T-helper 2 cell treated with Interferon-gamma antibody and Interleukin-4, amounts not matched to agents 5 μg/mL and 100 μg/mL, for 36 hours (primary cell): ENCODE data around the gene ADIPOR2.

ENCODE experiments used
- DNase-seq: peaks from one replicate; pipeline ENCODE4 v3.0.0; 2021; ENCODE audit warnings: low spot score
- H3K27ac Mint-ChIP-seq: one replicate; pipeline ENCODE4 v1.8.0; 2021; ENCODE audit warnings: mild to moderate bottlenecking, mixed read lengths
- H3K27me3 Mint-ChIP-seq: one replicate; pipeline ENCODE4 v1.8.0; 2021; ENCODE audit warnings: low read depth, mixed read lengths
- H3K36me3 Mint-ChIP-seq: one replicate; pipeline ENCODE4 v1.8.0; 2021; ENCODE audit warnings: low read depth, mixed read lengths
- H3K4me1 Mint-ChIP-seq: one replicate; pipeline ENCODE4 v1.8.0; 2021; ENCODE audit warnings: low read depth, mixed read lengths
- H3K4me3 Mint-ChIP-seq: one replicate; pipeline ENCODE4 v1.8.0; 2022; ENCODE audit warnings: mild to moderate bottlenecking, moderate library complexity, mixed read lengths
- H3K9me3 Mint-ChIP-seq: one replicate; pipeline ENCODE4 v1.8.0; 2021; ENCODE audit warnings: mixed read lengths

Gene ADIPOR2, protein sequence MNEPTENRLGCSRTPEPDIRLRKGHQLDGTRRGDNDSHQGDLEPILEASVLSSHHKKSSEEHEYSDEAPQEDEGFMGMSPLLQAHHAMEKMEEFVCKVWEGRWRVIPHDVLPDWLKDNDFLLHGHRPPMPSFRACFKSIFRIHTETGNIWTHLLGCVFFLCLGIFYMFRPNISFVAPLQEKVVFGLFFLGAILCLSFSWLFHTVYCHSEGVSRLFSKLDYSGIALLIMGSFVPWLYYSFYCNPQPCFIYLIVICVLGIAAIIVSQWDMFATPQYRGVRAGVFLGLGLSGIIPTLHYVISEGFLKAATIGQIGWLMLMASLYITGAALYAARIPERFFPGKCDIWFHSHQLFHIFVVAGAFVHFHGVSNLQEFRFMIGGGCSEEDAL

DNA sequence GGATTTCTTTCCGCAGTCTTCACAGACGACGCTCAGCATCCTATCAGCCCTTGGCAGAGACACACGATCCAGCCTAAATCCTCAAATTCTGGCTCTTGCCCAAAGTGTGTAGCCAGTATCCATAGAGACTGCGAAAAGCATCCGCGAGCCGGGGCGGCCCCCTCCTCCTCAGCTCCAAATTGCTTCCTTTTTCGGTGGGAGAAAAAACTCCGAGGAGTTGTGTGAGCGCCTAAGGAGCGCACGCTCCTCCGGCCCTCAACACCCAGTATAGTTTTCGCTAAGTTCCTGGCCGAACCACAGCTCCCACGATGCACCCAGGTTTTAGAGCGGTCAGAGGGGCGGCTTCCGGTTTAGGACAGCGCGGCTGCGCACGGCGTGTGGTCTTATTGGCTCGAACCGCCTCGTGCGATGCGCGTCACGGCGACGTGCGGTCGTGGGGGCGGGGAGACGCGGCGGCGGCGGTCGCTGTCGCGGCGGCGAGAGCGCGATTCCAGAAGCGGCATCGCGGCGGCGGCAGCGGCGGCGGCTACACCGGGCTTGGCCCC, at the start of gene ADIPOR2:
TSS of gene ADIPOR2 (plus strand) at position 493 of the 545 bp plus-strand sequence. CDS start 63,274 bp downstream, outside the sequence.
- no peaks in the 10 kb centered on the region for H3K9me3 Mint-ChIP-seq
- peaks cover 11% of the 10 kb centered on the region for H3K27me3 Mint-ChIP-seq
- H3K4me1 Mint-ChIP-seq, result peaks cover 30% of the 10 kb centered on the region
- peak; percentile 96 for DNase-seq
- H3K36me3 Mint-ChIP-seq, result peaks cover 13% of the 10 kb centered on the region
- peak within 1 kb of the TSS; percentile 98 for H3K4me3 Mint-ChIP-seq
- peak within 1 kb of the TSS; percentile 94 for H3K27ac Mint-ChIP-seq

- Mint-ChIP-seq H3K4me3 (no peak overlapping the region), H3K27me3 (peaks cover 2% of the 10 kb centered on the region), H3K4me1 (peaks cover 8% of the 10 kb centered on the region), H3K36me3 (no peaks in the 10 kb centered on the region), H3K9me3 (no peaks in the 10 kb centered on the region), H3K27ac (no peak overlapping the region)
- no peak for DNase-seq
Observed at GRCh38 chr12:1642513-1642912, 48.4 kb upstream of the ADIPOR2 start.

GRCh38 chr12:1643043-1643442, 47.8 kb upstream of the ADIPOR2 start:
- Mint-ChIP-seq H3K4me1 (peaks cover 8% of the 10 kb centered on the region), H3K27me3 (peaks cover 2% of the 10 kb centered on the region), H3K36me3 (no peaks in the 10 kb centered on the region), H3K9me3 (no peaks in the 10 kb centered on the region), H3K27ac (no peak overlapping the region), H3K4me3 (no peak overlapping the region)
- DNase-seq, result no peak

DNA sequence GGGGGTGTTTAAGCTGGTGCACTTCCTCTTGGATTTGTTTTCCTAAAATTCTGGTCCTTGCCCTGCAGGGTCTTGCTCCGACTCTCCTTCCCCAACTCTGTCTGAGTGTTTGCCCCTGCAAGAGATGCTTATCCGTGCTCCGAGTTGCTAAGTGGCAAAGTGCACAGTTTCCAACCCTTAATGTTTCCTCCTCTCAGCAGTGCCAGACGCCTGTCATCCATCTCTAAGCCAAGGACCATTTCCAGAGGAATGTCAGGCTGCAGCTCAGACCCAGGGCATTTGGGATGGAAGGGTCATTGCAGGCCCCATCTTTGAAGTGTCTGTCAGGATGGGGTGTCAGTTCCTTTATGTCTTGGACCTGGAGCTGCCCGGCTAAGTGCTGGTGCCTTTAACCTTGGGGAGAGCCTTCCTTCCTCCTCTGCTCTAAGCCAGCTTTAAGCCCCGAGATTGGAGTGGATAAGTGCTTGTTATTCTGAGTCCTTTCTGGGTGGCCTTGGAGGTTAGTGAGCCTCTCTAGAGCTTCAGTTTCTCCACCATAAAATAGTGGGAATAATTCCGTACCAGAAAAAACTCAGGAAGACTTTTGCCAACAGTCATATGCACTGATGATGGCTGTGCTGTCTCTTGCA, 46.9 kb upstream of the ADIPOR2 start:
- peaks cover 11% of the 10 kb centered on the region for H3K27me3 Mint-ChIP-seq
- H3K36me3 Mint-ChIP-seq, result no peaks in the 10 kb centered on the region
- H3K4me1 Mint-ChIP-seq, result peaks cover 8% of the 10 kb centered on the region
- no peak for DNase-seq
- H3K27ac Mint-ChIP-seq, result no peak overlapping the region
- H3K4me3 Mint-ChIP-seq, result no peak overlapping the region
- H3K9me3 Mint-ChIP-seq, result no peaks in the 10 kb centered on the region

DNA sequence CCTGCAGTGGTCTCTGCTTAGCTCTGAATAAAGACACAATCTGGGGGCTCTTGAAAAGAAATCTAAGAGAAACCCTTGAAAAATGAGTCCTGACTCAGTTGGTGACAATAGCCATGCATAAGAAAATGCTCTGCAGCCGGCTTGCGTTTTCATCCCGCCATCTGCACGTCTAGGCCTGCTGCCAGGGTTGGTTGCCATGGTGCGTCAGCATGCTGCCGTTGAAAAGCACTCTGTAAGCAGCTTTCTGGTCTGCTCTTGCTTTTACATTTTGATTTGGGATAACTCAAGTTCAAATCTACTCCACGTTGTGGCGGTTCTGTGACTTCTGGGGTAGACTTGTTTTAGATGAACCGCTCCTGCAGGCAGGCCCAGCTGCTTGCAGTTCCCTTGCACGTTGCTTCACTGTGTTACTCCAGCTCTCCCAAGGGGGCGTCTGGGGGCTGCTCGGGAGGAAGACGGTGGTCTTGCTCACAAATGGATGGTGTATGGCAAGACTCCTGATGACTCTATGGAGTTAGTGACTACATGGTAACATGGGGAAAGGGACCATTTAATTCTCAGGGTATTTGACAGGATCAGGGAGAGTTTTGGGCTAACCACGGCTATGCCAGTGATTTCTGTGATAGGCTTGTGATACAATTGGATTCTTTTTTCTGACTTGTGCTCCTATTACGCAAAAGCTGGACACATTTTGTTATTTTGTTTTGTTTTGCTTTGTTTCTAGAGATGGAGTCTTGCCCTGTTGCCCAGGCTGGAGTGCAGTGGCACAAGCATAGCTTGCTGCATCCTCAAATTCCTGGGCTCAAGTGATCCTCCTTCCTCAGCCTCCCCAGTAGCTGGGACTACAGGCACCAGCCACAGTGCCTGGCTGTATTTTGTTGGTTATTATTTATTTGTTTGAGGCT, 46.1 kb upstream of the ADIPOR2 start:
- Mint-ChIP-seq H3K9me3 (no peaks in the 10 kb centered on the region), H3K36me3 (no peaks in the 10 kb centered on the region), H3K27ac (no peak overlapping the region), H3K4me1 (peaks cover 8% of the 10 kb centered on the region), H3K4me3 (no peak overlapping the region), H3K27me3 (peaks cover 19% of the 10 kb centered on the region)
- DNase-seq, result no peak

GRCh38 chr12:1645819-1646218, 45.1 kb upstream of the ADIPOR2 start:
- H3K4me1 Mint-ChIP-seq, result peaks cover 8% of the 10 kb centered on the region
- H3K4me3 Mint-ChIP-seq, result no peak overlapping the region
- H3K9me3 Mint-ChIP-seq, result no peaks in the 10 kb centered on the region
- DNase-seq, result no peak
- no peaks in the 10 kb centered on the region for H3K36me3 Mint-ChIP-seq
- H3K27me3 Mint-ChIP-seq, result peaks cover 28% of the 10 kb centered on the region
- no peak overlapping the region for H3K27ac Mint-ChIP-seq

DNA sequence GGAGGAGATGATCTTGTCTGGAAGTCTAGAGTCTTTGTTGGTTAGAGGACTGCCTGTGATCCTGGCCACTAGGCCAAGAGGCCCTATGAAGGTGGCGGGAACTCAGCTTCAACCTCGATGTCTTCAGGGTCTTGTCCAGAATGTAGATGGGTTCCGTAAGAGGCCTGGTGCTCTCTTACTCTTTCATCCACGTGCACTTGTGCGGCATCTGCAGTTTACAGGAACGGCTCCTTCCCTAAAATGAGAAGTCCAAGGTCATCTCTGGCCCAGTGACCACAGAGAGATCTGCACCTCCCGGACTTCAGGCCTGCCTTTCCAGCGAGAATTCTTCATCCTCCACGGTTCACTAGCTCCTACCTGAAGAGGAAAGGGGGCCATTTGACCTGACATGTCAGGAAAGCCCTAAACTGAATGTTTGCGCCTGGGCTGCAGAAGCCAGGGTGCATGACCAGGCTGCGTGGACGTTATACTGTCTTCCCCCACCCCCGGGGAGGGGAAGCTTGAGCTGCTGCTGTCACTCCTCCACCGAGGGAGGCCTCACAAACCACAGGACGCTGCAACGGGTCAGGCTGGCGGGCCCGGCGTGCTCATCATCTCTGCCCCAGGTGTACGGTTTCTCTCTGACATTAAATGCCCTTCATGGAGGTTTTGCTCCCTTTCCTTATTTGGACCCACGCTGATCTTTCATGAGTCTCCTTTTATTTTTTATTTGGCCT, 44.1 kb upstream of the ADIPOR2 start:
- no peaks in the 10 kb centered on the region for H3K36me3 Mint-ChIP-seq
- H3K4me1 Mint-ChIP-seq, result peaks cover 8% of the 10 kb centered on the region
- H3K9me3 Mint-ChIP-seq, result no peaks in the 10 kb centered on the region
- peaks cover 32% of the 10 kb centered on the region for H3K27me3 Mint-ChIP-seq
- H3K27ac Mint-ChIP-seq, result no peak overlapping the region
- H3K4me3 Mint-ChIP-seq, result no peak overlapping the region
- no peak for DNase-seq

DNA sequence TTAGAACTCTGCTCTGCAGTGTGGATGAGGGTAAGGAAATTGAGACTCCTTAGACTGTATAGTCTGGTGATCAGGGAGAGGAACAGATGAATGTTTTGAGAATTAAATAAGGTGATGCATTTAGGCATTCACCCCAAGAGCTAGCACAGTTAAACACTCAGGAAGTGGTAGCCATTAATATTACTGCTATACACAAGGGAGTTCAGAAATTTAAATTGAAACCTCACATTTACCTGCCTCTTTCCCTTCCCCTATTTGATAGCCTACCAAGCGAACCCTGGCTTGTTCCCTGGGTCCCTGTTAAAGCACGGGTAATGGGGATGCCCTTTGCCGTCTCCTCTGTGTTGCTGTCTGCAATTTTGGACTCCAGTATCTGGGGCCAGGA, 43.6 kb upstream of the ADIPOR2 start:
- no peak for DNase-seq
- no peak overlapping the region for H3K4me3 Mint-ChIP-seq
- H3K36me3 Mint-ChIP-seq, result no peaks in the 10 kb centered on the region
- no peak overlapping the region for H3K27ac Mint-ChIP-seq
- H3K27me3 Mint-ChIP-seq, result peaks cover 34% of the 10 kb centered on the region
- H3K4me1 Mint-ChIP-seq, result peaks cover 8% of the 10 kb centered on the region
- no peaks in the 10 kb centered on the region for H3K9me3 Mint-ChIP-seq

GRCh38 chr12:1650260-1650977, 40.5 kb upstream of the ADIPOR2 start:
- Mint-ChIP-seq H3K4me3 (no peak overlapping the region), H3K27me3 (peaks cover 37% of the 10 kb centered on the region), H3K4me1 (peaks cover 8% of the 10 kb centered on the region), H3K9me3 (no peaks in the 10 kb centered on the region), H3K36me3 (no peaks in the 10 kb centered on the region), H3K27ac (no peak overlapping the region)
- no peak for DNase-seq

- no peak for DNase-seq
- Mint-ChIP-seq H3K36me3 (no peaks in the 10 kb centered on the region), H3K9me3 (no peaks in the 10 kb centered on the region), H3K4me3 (no peak overlapping the region), H3K27me3 (peaks cover 38% of the 10 kb centered on the region), H3K4me1 (peaks cover 5% of the 10 kb centered on the region), H3K27ac (no peak overlapping the region)
Observed at GRCh38 chr12:1650978-1651361, 39.9 kb upstream of the ADIPOR2 start.

GRCh38 chr12:1651946-1652345, 38.9 kb upstream of the ADIPOR2 start:
- peaks cover 5% of the 10 kb centered on the region for H3K4me1 Mint-ChIP-seq
- DNase-seq, result no peak
- peaks cover 41% of the 10 kb centered on the region for H3K27me3 Mint-ChIP-seq
- H3K9me3 Mint-ChIP-seq, result no peaks in the 10 kb centered on the region
- H3K36me3 Mint-ChIP-seq, result no peaks in the 10 kb centered on the region
- H3K4me3 Mint-ChIP-seq, result no peak overlapping the region
- no peak overlapping the region for H3K27ac Mint-ChIP-seq

DNA sequence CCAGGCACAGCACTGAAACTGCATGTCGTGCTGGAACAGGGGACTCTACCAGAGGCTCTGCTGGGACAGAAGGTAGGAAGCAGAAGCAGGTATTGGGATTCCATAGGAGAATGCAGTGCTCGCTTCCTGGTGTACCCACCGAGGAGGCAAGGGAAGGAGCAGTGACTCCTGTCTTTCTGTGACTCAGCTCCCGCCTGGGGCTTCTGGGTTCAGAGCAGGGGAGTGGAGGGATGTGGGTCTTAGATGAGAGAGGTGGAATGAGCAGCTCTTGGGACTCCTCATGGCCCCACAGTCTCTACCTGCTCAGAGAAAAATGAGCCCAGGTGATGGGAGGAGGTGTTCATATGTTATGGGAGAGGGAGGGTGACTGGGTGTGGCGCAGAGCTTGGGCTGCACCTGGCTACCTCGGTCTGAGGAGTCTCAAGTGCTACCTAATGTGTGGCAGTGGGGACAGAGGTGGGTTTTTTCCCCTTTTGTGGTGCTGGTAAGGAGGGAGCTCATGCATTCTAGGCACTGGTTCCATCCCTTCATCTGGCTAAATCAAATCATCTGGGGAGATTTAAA, 35.6 kb upstream of the ADIPOR2 start:
- Mint-ChIP-seq H3K27ac (no peak overlapping the region), H3K9me3 (no peaks in the 10 kb centered on the region), H3K27me3 (peaks cover 17% of the 10 kb centered on the region), H3K4me3 (no peak overlapping the region), H3K4me1 (peaks cover 4% of the 10 kb centered on the region), H3K36me3 (no peaks in the 10 kb centered on the region)
- DNase-seq, result no peak
